CMK (cell line): ENCODE data around the gene PRUNE1.

Experiments
- DNase-seq: peaks from one replicate; pipeline ENCODE4 v3.0.0-alpha.2; 2010; ENCODE audit warnings: low read depth

PRUNE1 gene

DNA sequence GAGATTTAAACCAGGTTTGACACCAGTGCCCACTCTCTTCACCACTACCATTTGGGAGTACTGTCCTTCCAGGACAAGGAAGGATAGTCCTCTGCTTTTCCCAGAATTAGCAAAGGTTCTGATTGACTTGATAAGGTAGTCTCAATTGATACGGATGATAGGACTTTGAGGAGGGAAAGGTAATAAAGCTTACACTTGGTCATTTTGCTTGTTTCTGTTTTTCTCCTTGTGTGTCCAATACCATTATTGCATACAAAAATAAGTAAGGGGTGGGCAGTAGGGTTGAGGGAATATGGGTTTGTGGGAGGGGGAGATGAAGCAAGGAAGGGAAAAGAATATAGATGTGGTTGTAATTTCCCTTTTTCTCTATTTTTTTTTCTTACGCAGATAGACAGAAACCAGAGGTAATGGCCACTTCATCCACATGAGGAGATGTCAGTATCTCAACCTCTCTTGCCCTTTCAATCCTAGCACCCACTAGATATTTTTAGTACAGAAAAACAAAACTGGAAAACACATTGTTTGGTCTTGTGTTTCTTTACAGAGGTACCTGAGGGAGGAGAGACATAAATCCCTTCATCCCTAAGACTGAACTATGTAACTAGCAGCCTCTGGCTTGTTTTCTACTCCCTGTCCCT is 41.9 kb downstream of the PRUNE1 start:
- no peak for DNase-seq

- DNase-seq = no peak
Measured at GRCh38 chr1:151051356-151052009, 43.2 kb downstream of the PRUNE1 start.

DNA sequence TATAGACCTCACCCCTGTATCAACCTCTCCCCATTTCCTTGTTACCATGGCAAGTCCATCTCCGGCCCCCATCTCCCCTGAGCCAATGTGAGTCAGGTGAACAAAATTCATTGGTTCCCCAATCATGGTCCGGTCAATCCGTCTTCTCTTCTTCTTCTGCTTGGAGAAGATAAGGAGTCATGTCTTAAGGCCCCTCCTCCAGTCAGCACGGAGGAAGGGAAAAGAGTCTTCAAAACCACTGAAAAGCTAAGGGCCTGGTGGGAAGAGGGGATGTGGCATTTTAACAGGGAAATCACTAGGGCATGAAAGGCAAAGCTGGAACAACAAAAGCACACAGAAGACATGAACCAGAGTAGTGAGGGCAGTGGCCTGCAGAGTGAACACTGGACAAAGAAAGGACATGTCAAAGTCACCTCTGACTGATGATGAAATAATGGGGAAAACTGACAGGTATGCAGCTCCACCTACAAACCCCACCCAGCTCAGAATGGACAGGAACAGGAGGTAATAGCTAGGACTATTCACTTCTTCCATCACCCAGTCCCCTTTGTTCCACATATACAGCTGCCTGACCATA is 46.8 kb downstream of the PRUNE1 start:
- DNase-seq = no peak

DNA sequence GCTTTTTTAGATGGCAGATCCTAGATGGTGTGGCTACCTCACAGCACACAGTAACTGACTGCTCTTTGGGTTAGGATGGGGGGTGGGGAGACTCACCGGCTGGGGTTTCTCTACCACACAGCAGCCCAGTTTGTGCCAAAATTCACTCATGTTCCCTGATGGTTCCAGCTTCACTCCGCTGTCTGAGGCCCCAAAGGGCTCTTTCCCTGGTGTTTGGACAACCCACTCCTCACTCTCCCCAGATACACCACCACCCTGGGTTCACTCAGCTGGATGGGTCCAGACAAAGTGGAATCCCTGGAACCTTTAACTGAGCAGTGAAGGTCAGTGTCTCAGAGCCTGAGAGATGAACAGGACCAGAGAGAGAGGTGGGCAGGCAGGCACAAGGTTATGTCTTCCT is 47.3 kb downstream of the PRUNE1 start:
- DNase-seq = no peak

DNA sequence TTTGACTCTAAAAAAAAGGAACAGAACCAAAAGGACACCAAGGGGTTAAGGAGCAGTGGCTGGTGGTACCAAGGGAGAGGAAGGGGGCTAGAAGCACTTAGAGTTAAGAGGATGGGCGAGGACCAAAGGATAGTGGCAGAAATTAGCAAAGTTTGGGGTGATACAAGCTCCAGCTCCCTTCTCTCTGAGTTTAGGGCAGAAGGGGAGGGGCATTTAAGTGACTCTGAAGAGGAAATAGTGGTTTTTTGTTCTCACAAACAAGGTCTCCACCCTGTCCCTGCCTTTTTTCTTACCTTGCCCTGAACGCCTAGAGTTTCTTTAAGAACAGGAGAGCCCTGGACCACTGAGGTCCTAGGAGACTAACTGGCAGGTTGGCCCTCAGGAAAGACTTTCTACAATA is 47.9 kb downstream of the PRUNE1 start:
- DNase-seq = no peak

- DNase-seq = no peak
Measured at GRCh38 chr1:151058692-151059091, 50.4 kb downstream of the PRUNE1 start.

DNA sequence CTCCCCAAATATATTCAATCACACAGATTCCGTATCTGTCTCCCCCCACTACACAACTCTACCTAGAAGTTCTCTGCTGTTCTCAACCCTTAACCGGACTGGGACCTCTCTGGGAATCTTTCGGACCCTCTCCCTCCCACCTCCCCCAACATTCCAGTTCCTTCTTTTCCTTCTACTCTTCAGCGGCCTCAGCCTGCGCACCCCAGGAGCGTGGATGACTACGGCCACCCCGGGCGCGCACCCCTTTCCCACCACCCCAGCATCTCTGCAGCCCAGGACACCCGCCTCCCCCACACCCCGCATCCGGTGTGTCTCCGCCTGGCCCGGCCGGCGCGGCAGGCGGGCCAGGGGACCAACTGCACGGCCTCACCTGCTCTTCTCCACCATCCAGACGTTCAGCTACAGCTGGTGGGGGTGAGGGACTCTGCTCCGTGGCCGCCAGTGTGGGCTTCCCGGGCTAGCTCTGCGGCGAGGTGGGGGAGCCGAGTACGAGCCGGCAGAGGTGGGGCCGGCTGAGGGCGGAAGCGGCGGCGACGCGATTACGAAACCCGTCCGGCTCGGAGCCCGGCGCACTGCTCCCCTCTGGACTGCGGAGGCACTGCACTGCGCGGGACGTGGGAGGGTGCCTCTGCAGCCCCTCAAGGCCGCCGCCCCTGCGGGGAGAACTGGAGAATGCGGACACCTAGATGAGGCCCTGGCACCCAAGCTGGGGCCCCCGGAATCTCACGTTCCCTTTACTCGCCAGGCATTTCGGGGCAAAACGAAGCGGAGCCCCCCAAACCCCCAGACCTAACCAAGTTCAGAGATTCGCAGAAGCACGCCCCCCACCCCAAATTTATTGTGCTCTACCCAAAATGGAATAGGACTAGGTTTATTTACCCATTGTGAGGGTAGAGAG is 51.1 kb downstream of the PRUNE1 start, which contains the start of gene CDC42SE1:
Gene CDC42SE1 (minus strand): TSS at position 514 of the 898 bp plus-strand sequence. CDS start 3,892 bp downstream, outside the sequence.
- peak; percentile 87 for DNase-seq

- no peak for DNase-seq
Measured at GRCh38 chr1:151060007-151060656, 51.9 kb downstream of the PRUNE1 start, which contains the start of gene MLLT11. MLLT11 (plus strand) TSS chr1:151060397; CDS start chr1:151067225, 6,828 bp downstream.

DNA sequence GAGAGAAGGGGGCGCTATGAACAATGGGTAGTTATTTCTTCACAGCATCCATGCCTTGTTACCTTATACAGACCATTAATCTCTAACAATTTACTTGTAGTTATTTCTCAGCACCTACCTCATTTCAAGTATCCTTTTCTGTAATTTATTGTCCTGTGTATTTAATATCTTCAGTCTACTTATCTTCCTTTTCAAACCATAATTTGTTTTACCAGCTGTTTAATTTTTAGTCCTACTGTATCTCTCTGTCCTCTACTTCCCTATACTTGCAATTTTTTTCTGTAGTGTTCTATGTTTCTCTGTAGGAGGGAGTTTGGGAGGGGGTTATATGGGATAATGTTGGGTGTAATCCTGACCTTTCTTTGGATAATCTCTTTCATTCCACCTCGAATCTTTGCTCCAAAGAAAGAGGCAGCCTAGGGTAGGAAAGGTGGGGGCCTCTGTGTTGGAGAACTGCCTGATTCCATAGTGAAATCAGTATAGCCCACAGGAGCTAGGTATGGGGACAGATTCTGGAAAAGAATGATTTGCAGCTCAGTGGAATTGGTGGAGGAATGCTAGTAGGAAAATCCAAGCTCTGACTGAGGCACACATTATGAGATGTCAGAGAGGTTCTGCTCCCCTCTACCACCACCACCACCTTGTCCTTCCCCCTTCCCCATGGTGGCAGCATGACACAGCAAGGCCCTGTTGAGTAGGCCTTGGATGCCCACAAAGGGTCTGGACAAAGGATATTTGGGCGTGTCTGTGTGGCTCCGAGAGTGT is 52.6 kb downstream of the PRUNE1 start:
- DNase-seq = no peak

GRCh38 chr1:151061704-151062103 is 53.5 kb downstream of the PRUNE1 start:
- no peak for DNase-seq

DNA sequence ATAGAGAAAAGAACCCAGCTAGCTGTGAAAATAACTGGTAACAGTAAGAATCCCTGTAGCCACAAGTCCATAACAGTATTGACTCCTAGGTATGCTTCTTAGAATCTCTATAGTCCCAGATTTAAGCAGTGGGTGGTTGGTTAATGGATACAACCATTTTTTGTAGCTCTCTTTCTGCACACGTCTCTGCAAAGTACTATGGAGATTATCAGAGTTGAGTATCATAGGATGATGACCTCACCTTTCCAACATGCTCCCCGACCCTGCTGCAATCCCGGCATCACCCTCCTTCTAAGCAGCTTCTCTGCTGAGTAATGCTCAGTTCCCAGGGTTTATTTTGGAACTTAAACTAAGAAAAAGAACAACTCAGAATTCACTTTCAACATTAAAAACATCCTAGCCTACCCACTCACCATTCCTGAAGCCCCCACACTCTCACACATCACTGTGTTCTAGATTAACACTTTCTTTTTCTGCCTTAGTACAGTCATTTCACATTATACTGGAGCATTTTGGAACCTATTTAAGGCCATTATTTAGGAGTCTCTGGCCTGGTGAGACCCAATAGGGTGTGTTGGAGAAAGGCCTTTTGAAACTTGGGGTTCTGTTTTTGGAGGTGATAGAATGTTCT is 54.6 kb downstream of the PRUNE1 start:
- no peak for DNase-seq

DNA sequence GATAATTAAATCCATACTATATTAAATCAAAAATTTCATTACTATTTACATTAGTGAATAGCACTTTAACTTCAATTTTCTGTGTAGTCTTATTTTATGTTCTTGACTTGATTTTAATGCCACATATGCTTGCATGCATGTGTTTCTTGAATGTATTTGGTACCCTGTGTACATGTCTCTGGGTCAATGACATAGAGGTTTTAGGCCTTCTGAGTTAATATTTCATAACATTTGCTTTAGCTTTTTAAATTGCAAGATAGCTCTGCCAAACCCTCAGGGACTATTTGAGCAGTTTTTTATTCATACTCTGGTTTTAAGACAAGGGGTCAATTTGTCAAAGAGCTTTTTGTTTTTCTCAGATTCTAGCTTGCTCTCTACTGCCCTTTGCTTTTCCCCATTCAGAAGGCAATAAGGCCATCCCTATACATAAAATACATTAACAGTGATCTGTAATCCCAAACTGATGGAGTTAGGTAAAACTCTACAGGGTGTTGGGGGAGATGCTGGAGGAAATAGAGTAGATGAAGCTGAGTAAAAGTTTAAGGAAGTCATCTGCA is 56.9 kb downstream of the PRUNE1 start:
- no peak for DNase-seq

DNA sequence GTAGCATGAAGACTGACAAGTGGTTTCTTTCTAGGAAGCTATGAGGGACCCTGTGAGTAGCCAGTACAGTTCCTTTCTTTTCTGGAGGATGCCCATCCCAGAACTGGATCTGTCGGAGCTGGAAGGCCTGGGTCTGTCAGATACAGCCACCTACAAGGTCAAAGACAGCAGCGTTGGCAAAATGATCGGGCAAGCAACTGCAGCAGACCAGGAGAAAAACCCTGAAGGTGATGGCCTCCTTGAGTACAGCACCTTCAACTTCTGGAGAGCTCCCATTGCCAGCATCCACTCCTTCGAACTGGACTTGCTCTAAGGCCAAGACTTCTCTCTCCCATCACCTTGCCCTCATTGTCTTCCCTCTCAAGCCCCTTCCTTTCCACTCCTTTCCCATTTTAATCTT is 58.9 kb downstream of the PRUNE1 start:
- no peak for DNase-seq

- DNase-seq = no peak
Measured at GRCh38 chr1:151069103-151069486, 60.8 kb downstream of the PRUNE1 start.

GRCh38 chr1:151070474-151071276 is 62.4 kb downstream of the PRUNE1 start, which contains the start of gene GABPB2:
GABPB2 (plus strand) TSS chr1:151070761; CDS start chr1:151088190, 17,429 bp downstream.
- DNase-seq = peak; percentile 91

DNA sequence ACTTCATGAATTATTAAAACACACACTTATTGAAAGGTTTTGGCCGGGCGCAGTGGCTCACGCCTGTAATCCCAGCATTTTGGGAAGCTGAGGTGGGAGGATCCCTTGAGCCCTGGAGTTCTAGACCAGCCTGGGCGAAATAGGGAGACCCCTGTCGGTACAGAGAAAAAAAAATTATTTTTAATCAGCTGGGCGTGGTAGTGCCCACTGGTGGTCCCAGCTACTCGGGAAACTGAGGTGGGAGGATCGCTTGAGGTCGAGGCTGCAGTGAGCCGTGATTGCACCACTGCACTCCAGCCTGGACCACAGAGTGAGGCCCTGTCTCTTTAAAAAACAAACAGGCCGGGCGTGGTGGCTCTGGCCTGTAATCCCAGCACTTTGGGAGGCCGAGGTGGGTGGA is 64.0 kb downstream of the PRUNE1 start:
- DNase-seq = no peak
